SU-DHL-6 (cell line): ENCODE results near the gene ANKK1.

ENCODE experiments used
- H2AFZ ChIP-seq: fragments of 200-600 bp; sonication (generic); 2 replicates; pipeline ENCODE4 v1.6.1; 2014; ENCODE audit warnings: low read depth, mild to moderate bottlenecking, moderate library complexity, mixed read lengths, antibody characterized with exemption, low read length; ENCODE audit not compliant: severe bottlenecking
- H3F3A ChIP-seq: fragments of 200-600 bp; shearing (Covaris generic); 2 replicates; pipeline ENCODE4 v1.6.0; 2016; ENCODE audit warnings: antibody characterized with exemption, mild to moderate bottlenecking; ENCODE audit not compliant: insufficient read depth
- H3K27ac ChIP-seq: fragments of 200-600 bp; sonication (generic); 2 replicates; pipeline ENCODE4 v1.5.1; 2016; ENCODE audit warnings: low read depth, mild to moderate bottlenecking, low read length, moderate library complexity, mixed read lengths
- H3K27me3 ChIP-seq: fragments of 200-600 bp; sonication (generic), shearing (Covaris generic); 2 replicates; pipeline ENCODE4 v1.6.0; 2014; ENCODE audit warnings: mild to moderate bottlenecking, low read length
- H3K36me3 ChIP-seq: fragments of 200-600 bp; sonication (generic); 2 replicates; pipeline ENCODE4 v1.6.1; 2014; ENCODE audit warnings: mild to moderate bottlenecking, low read length, mixed read lengths
- H3K4me2 ChIP-seq: fragments of 300-600, 200-600 bp; shearing (Covaris generic), sonication (generic); 2 replicates; pipeline ENCODE4 v1.6.0; 2014; ENCODE audit warnings: low read length, low read depth, mild to moderate bottlenecking; ENCODE audit not compliant: poor library complexity, severe bottlenecking
- H3K4me3 ChIP-seq: fragments of 200-600 bp; sonication (generic); 2 replicates; pipeline ENCODE4 v1.5.1; 2014; ENCODE audit warnings: antibody characterized with exemption, low read length, mild to moderate bottlenecking, mixed read lengths; ENCODE audit not compliant: insufficient read depth, poor library complexity, severe bottlenecking
- H3K79me2 ChIP-seq: fragments of 200-600 bp; sonication (generic); 2 replicates; pipeline ENCODE4 v1.6.1; 2014; ENCODE audit warnings: mild to moderate bottlenecking, low read length, moderate library complexity; ENCODE audit not compliant: insufficient read depth
- H3K9ac ChIP-seq: fragments of 200-600 bp; sonication (generic); 2 replicates; pipeline ENCODE4 v1.7.0; 2014; ENCODE audit warnings: mild to moderate bottlenecking, low read length
- H3K9me2 ChIP-seq: fragments of 200-600 bp; sonication (generic); replicated peaks from 2 replicates; pipeline ENCODE4 v1.6.1; 2014; ENCODE audit warnings: low read length; ENCODE audit not compliant: insufficient read depth
- H3K9me3 ChIP-seq: fragments of 200-600 bp; sonication (generic); 2 replicates; pipeline ENCODE4 v1.6.1; 2014; ENCODE audit warnings: low read length, mixed read lengths; ENCODE audit not compliant: insufficient read depth
- H4K20me1 ChIP-seq: fragments of 200-600 bp; sonication (generic); 2 replicates; pipeline ENCODE4 v1.6.1; 2014; ENCODE audit warnings: low read depth, mild to moderate bottlenecking, antibody characterized with exemption, low read length, moderate library complexity, mixed read lengths
- EZH2phosphoT487 ChIP-seq: fragments of 200-600 bp; sonication (generic), shearing (Covaris generic); conservative IDR thresholded peaks from 2 replicates; pipeline ENCODE4 v1.6.1; 2018; ENCODE audit warnings: mild to moderate bottlenecking, antibody characterized with exemption, low read length, moderate library complexity, mixed read lengths
- TF ChIP-seq, protein P1 (sequence below): fragments of 200-600 bp; sonication (generic); IDR thresholded peaks from one replicate; pipeline ENCODE4 v1.5.1; 2017; ENCODE audit warnings: antibody characterized with exemption, mild to moderate bottlenecking, low read length, moderate library complexity; ENCODE audit not compliant: insufficient read depth, poor library complexity, severe bottlenecking

The ANKK1 gene

DNA sequence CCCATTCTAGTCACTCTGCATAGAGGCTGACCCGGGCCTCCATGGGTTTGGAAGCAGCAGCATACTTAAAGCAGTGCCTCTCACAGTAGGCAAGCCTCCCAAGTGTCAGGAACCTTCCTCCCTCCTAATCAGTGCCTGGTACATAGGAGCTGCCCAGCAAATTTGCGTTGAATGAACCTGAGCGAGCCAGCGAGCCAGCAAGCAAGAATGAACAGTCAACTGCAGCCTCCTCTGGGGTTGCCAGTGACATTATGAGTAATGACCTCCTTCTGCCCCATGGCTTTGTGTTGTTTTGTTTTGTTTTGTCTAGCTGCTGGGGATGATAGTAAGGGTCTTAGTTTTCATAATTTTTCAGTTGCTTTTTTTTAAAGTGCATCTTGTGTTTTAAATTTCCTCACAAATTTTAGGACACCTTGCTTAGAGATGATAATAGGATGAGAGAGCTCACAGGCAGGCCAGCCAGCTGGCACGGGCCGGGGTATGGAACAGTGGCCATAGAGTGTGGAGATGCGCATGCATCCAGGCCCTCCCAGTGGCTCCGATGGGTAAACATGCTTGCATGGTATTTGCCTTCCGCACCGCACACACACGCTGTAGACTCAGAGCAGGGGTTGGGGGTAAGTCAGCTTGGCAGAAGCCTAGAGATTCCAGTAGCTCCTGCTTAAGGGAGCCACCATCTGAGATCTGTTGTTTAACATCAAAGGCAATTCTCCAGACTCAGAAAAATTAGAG is 37.1 kb upstream of the ANKK1 start:
- Histone ChIP-seq H3K36me3 (no peaks in the 10 kb centered on the region), H3K27me3 (no peaks in the 10 kb centered on the region), H3K9me2 (no peaks in the 10 kb centered on the region), H3K4me3 (no peak overlapping the region), H3K79me2 (no peaks in the 10 kb centered on the region), H3F3A (no peaks in the 10 kb centered on the region), H3K9me3 (no peaks in the 10 kb centered on the region), H3K4me2 (no peak overlapping the region), H2AFZ (no peak overlapping the region), H4K20me1 (no peaks in the 10 kb centered on the region), H3K9ac (no peak overlapping the region), H3K27ac (no peak overlapping the region)
- TF ChIP-seq, protein P1, sequence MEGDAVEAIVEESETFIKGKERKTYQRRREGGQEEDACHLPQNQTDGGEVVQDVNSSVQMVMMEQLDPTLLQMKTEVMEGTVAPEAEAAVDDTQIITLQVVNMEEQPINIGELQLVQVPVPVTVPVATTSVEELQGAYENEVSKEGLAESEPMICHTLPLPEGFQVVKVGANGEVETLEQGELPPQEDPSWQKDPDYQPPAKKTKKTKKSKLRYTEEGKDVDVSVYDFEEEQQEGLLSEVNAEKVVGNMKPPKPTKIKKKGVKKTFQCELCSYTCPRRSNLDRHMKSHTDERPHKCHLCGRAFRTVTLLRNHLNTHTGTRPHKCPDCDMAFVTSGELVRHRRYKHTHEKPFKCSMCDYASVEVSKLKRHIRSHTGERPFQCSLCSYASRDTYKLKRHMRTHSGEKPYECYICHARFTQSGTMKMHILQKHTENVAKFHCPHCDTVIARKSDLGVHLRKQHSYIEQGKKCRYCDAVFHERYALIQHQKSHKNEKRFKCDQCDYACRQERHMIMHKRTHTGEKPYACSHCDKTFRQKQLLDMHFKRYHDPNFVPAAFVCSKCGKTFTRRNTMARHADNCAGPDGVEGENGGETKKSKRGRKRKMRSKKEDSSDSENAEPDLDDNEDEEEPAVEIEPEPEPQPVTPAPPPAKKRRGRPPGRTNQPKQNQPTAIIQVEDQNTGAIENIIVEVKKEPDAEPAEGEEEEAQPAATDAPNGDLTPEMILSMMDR, result no peak
- TF ChIP-seq EZH2phosphoT487, result no peak

DNA sequence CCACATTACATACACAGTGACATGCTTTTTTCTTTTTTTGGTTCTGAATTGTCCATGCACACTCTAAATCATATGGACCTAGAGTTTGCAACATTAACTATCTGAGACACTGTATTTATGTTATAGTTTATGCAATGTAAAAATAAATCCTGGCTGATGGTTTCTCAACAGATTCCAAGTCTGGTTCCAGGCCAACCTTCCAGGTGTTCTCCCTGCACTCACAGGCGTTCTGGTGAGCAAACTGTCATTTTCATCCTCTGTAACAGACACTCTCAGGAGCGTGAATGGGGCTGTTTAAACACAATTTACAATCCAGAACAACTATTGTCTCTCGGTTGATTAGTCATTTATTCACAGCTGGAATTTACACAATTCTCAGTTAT is 36.5 kb upstream of the ANKK1 start:
- no peaks in the 10 kb centered on the region for H4K20me1 ChIP-seq
- H3K4me2 ChIP-seq, result no peak overlapping the region
- H3K27ac ChIP-seq, result no peak overlapping the region
- no peak overlapping the region for H2AFZ ChIP-seq
- TF ChIP-seq EZH2phosphoT487, result no peak
- TF ChIP-seq, protein P1, result no peak
- no peaks in the 10 kb centered on the region for H3K36me3 ChIP-seq
- no peak overlapping the region for H3K4me3 ChIP-seq
- no peaks in the 10 kb centered on the region for H3K9me3 ChIP-seq
- no peaks in the 10 kb centered on the region for H3K79me2 ChIP-seq
- no peaks in the 10 kb centered on the region for H3K9me2 ChIP-seq
- no peak overlapping the region for H3K9ac ChIP-seq
- no peaks in the 10 kb centered on the region for H3F3A ChIP-seq
- no peaks in the 10 kb centered on the region for H3K27me3 ChIP-seq

DNA sequence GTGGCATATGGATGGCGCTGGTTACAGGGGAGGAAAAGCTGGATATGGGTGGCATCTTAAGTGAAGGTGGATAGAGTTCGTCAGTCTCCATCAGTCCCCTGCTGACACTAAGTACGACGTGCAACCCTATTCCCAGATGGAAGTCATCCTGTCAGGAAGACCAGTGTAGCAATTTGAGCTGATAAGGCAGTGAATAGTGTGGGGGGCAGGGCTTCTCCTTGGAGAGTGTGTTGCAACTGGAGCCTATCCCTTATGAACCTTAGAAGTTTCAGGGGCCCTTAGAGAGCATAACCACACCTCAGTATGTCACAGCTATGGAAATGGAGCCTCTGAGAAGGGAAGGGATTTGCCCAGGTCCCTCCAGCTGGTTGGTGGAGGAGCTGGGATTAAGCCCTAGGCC is 36.1 kb upstream of the ANKK1 start:
- Histone ChIP-seq H3K4me3 (no peak overlapping the region), H3K9ac (no peak overlapping the region), H3K79me2 (no peaks in the 10 kb centered on the region), H3K9me2 (no peaks in the 10 kb centered on the region), H3F3A (no peaks in the 10 kb centered on the region), H4K20me1 (no peaks in the 10 kb centered on the region), H3K27me3 (no peaks in the 10 kb centered on the region), H3K4me2 (no peak overlapping the region), H2AFZ (no peak overlapping the region), H3K27ac (no peak overlapping the region), H3K36me3 (no peaks in the 10 kb centered on the region), H3K9me3 (no peaks in the 10 kb centered on the region)
- no peak for TF ChIP-seq EZH2phosphoT487
- TF ChIP-seq, protein P1, result no peak
